NCI-H524 treated with DMSO at 0.1 percent for 48 hours (cell line): ENCODE measurements around the gene RLF.

Experiments
- DNase-seq: peaks from one replicate; lab custom pipeline; 2025; lab: John Stamatoyannopoulos, UW

RLF gene, protein sequence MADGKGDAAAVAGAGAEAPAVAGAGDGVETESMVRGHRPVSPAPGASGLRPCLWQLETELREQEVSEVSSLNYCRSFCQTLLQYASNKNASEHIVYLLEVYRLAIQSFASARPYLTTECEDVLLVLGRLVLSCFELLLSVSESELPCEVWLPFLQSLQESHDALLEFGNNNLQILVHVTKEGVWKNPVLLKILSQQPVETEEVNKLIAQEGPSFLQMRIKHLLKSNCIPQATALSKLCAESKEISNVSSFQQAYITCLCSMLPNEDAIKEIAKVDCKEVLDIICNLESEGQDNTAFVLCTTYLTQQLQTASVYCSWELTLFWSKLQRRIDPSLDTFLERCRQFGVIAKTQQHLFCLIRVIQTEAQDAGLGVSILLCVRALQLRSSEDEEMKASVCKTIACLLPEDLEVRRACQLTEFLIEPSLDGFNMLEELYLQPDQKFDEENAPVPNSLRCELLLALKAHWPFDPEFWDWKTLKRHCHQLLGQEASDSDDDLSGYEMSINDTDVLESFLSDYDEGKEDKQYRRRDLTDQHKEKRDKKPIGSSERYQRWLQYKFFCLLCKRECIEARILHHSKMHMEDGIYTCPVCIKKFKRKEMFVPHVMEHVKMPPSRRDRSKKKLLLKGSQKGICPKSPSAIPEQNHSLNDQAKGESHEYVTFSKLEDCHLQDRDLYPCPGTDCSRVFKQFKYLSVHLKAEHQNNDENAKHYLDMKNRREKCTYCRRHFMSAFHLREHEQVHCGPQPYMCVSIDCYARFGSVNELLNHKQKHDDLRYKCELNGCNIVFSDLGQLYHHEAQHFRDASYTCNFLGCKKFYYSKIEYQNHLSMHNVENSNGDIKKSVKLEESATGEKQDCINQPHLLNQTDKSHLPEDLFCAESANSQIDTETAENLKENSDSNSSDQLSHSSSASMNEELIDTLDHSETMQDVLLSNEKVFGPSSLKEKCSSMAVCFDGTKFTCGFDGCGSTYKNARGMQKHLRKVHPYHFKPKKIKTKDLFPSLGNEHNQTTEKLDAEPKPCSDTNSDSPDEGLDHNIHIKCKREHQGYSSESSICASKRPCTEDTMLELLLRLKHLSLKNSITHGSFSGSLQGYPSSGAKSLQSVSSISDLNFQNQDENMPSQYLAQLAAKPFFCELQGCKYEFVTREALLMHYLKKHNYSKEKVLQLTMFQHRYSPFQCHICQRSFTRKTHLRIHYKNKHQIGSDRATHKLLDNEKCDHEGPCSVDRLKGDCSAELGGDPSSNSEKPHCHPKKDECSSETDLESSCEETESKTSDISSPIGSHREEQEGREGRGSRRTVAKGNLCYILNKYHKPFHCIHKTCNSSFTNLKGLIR (N-terminal part only)

DNA sequence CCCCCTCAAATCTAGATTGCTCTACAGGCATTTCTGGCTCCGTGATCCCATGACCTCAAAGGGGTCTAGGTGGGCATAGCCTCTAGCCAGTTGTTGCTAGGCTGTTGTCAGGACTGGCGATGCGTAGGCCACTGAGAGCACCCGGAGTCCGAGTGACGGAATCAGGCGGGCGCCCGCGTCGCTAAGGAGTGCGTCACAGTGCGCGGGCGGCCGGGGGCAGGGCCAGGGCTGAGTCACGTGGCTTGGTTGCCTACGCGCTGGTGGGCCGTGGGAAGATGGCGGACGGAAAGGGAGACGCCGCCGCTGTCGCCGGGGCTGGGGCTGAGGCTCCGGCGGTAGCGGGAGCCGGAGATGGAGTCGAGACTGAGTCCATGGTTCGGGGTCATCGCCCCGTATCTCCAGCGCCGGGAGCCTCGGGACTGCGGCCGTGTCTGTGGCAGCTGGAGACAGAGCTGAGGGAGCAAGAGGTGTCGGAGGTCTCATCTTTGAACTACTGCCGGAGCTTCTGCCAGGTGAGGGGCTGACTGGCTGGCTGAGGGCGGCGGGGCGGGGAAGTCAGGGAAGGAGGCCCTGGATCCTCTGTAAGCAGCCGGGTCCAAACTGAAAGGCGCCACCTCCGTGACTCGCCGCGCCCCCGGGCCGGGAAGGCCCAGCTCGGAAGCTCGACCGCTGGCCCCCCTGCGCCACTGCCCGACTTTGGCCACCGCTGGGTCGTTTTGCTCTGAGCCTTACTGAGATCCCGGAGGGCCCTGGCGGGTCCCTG lies at the start of gene RLF:
TSS of gene RLF (plus strand) at position 263 of the 763 bp plus-strand sequence. CDS start at position 276, 13 bp downstream.
- peak; percentile 76 for DNase-seq

DNA sequence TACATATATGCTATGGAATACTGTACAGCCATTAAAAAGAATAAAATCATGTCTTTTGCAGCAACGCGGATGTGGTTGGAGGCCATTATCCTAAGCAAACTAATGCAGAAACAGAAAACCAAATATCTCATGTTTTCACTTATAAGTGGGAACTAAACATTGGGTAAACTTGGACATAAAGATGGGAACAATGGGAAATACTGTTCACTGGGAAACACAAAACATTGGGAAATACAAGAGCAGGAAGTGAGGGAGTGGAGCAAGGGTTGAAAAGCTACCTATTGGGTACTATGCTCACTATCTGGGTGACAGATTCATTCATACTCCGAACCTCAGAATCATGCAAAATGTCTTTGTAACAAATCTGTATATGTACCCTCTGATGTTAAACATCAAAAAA lies 46.8 kb upstream of the RLF start:
- DNase-seq = no peak

DNA sequence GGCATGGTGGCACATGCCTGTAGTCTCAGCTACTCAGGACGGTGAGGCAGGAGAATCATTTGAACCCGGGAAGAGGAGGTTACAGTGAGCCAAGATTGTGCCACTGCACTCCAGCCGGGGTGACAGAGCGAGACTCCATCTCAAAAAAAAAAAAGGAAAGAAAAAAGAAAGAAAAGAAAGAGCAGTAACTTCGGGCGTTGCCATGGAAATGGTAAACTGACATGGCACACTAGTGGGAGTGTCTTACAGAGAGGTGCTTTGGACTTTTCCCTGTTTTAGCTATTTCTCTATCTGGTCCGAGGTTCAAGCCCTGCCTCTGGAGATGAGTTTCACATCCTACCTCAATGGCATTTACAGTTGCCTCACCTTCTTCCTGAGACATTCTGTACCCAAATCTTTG lies 41.1 kb upstream of the RLF start:
- no peak for DNase-seq

DNA sequence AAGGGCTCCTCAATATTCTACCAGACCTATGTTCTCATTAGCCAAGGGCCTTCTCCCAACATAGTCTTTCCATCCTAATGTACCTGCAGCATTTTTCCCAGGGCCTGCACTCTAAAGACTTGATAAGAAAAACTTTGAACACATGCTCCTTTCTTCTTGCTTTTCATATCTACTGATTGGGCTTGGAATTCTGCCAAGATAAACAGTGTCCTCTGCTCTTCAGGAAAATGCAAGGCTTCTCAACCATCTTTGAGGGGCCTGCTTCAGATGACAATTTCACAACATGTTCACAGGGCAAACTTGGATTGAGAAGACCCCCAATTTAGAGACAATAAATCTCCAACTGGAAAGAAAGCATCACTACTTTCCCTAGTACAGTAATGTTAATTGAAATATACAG lies 38.3 kb upstream of the RLF start:
- no peak for DNase-seq

DNA sequence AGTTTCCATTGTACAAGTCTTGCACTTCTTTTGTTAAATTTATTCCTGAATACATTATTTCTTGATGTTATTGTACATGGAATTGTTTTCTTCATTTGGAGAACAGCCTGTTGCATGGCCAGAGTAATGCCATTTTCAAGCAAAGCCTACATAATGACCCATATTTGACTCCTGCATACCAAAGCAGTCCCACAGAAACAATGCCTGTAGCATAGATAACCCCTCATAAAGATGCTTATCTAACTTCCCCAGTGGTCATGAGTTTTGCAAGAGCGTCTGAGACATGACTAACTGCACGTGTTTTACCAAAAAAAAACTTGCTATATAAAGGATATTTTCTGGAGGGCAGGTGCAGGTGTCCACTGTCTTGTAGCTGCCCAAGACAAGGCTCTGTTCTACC lies 30.3 kb upstream of the RLF start:
- no peak for DNase-seq

DNA sequence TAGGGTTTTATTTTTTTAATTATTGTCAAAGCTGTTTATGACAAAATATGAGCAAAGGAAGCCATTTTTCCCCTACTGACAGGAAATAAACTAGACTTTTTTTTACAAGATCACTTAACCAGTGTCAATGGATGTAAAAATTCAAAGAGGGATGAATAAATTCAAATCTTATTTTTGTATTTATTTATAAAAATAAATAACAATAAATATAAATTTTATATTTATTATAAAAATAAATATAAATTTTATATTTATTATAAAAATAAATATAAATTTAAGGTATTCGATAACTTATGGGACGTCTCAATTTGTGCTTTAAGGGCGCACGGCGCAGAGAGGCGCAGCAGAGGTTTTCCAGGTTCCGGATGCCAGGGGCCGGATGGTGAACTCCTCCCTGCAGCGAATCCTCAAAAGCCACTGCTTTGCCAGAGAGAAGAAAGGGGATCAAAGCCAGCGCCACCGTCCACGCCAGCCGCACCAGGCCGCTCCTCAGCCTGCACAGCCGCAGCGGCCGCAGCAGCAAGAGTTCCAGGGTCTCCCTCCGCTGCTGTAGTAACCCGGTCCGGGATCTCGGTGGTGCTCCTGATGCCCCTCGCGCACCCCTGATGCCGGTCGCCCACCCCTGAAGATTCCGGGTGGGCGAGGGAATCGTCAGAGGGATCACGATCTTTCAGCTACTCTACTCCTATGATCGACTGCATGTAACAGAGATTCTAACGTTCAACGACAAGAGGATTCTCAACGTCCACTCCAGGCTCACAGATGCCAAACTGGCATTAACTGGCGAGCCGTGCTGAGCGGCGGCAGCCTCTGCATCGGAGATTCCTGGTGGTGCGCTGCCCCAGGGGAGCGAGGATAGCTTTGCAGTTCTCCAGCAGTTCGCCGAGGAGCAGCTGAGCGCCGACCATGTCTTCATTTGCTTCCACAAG lies 28.5 kb upstream of the RLF start:
- no peak for DNase-seq

DNA sequence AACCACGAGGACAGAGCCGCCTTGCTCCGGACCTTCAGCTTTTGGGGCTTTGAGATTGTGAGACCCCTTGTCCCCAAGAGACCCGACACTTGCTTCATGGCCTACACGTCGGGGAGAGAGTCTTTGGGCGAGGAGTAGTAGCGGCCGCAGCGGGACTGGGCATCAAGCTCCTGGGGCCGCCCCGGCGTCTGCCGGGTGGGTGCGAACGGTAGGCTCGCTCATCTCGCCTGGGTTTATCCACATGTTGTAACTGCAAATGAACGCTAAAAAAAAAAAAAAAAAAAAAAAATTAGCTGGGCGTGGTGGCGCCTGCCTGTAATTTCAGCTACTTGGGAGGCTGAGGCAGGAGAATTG lies 27.9 kb upstream of the RLF start:
- no peak for DNase-seq

DNA sequence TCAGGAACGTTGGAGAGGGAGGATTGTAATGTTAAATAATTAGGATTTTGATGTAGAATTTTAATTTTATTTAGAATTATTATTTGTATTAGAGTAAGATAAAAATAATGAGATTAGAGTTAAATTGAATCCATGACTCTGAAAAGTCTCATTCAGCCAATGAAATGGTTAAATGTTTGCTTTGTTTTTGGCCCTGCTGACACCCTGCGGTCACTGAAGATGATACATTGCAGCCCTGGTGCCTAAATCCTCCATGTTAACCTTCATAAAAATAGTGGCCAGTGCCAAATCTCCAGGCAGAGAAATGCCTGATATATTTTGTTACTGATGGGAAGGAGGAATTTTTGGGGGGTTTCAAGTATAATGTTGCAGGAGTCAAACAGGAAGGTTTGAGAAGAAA lies 27.3 kb upstream of the RLF start:
- DNase-seq = no peak

DNA sequence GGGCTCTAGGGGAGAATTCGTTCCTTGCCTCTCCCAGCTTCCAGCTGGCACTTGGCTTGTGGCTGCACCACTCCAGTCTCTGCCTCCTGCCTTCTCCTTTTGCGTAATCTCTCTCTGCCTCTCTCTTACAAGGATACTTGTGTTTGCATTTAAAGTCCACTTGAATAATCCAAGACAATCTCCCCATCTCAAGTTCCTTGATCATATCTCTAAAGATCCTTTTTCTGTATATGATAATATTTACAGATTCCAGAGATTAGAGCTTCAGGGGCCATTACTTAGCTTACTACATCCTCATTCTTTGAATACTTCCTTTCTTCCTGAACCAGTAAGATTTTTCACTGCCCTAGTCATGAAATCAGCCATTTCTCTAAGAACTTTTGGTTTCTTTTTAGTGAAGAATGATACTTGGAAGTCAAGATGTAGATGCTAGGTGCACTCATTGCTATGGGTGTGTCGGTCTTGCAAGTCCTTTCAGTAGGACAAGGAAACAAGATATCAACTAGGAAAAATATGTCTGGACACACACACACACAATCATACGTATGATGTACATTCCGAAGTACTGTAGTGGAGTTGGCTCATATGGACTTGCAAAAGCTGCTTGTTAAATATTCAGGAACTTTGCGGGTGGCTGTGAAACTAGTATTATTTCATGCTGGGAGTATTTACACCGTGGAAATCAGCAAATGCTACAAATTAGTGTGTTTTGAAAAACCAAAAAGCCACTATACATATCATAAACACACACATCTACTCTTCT lies 20.8 kb upstream of the RLF start:
- DNase-seq = no peak

DNA sequence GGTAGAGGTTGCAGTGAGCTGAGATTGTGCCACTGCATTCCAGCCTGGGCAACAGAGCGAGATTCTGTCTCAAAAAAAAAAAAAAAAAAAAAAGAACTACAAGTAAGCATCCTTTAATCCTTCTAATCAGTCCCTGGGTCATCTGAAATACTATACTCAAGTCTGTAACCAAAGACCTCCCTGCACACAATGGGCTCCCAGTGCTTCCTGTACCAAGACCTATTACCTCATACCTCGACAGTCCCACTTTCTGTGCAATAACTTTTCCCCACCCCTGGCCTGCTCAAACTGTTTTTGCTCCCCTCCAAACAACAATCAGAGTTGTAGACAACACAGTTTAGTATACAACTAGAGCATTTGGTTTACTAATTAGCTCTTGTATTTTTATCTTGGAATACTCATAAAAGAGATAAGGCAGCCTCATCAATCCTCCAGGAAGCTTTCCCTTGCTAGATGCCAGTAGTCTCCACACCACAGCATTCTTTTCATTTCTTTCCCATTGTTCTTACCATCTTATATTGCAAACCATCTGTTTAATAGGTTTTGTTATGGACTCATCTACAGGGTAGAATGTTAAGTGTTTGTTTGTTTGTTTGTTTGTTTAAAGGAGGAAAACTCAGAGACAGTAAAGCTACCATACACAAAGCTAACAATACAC lies 19.2 kb upstream of the RLF start:
- no peak for DNase-seq

DNA sequence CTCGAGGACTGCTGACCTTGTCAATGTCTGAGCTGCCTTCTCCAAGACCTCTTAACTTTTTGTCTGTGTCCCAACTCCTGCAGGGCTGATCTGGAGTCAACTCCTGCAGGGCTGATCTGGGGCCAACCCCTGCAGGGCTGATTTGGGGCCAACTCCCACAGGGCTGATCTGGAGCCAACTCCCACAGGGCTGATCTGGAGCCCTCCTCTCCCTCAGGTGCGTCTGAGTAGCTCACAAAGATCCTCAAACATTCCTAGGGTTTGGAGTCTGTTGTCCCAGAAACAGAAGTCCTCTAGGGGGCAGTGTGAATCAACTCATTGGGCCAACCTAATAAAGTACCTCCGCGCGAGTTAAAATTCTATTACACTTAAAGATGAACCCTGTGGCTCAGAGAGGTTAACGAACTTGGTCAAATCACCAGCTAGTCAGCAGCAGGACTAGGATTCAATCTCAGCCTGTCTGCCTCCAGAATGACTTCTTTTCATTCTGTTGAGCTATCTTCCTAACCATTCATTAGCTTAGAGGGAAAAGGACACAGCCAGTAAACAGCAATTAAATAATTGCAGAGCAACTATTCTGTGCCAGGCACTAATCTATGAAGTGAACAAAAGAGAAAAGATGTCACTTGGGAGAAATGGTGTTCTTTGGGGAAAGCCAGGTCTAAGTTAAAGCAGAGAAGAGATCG lies 17.2 kb upstream of the RLF start:
- peak; percentile 9 for DNase-seq

DNA sequence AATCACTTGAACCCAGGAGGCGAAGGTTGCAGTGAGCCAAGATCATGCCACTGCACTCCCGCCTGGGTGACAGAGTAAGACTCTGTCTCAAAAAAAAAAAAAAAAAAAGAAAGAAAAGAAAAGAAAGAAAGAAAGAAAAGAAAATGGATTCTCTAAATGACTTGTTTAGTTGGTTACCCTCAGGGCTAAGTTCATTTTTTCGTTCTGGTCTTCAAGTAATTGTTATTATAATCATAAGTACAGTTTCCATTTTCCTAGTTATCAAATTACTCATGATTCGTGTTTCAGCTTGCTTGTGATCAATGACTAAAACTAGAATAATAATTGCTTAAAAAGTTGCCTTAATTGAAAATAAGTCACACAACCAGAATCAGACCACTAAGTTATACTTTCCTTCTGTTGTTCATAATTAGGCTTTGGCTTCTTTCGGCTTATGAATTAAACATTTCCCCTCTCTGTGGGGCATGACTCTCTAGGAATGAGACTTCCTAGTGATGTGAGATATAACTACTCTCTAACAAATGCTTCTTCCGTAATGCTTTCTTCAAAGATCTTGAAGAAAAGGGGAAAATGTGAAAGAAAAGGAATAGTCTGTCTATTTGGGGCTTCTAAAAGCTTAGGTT lies 9.6 kb upstream of the RLF start:
- no peak for DNase-seq

DNA sequence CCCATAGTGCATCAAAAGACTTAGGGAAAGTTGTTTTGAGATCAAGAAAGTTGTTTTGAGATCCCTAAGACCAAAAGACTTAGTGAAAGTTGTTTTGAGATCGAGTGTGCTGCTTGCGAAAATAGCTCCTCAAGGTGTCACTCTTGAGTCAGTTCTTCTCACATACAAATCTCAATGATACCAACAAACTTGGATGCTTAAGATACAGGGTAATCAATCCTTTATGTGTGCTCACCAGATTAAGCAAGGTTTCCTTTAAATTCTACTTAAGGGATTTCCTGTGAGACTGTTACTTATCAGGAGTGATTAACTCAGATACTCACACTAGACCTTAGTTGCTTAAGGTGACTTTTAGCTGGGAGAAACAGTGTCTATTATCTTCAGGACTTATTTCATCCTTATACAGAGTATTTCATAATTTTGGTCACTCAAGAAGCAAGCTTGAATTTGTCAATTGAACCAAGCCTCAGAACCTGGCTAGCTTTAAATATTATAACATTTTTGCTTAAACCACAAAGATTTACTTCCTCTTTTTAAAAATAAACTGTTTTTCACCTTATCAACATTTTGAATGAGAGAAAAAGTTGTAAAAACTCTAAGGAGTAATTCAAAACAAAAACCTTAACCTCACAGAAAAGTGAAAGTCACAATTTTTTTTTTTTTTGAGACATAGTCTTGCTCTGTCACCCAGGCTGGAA lies 8.0 kb upstream of the RLF start:
- no peak for DNase-seq

DNA sequence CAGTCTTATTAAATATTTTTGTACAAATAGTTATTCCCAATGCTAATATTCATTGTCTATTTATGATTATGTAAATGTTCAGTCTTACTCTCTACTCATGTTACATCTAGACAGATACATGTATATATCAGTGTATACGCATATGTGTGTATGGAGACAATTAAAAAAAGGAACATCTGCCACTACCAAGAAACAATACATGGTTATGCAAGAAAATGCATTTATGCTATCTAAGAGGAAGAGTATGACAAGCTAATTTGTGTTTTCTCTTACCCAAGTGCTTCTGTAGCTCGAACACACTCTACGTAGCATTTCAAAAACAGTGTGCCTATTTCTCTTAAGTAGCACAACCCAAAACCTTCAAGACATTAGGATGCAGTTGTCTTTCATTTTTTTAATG lies 6.1 kb upstream of the RLF start:
- no peak for DNase-seq

DNA sequence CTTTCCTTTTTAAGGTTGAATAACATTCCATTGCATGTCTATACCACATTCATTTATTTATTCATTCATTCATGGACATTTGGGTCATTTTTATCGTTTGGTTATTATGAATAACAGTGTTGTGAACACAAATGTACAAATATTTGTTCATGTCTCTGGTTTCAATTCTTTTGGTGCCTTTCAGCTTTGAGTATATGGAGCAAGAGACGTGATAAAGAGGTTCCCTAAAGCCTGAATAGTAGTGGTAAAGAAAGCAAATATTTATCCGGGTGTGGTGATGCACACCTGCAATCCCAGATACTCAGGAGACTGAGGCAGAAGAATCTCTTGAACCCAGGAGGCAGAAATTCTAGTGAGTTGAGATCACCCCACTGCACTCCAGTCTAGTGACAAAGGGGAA lies 5.3 kb upstream of the RLF start:
- DNase-seq = no peak

DNA sequence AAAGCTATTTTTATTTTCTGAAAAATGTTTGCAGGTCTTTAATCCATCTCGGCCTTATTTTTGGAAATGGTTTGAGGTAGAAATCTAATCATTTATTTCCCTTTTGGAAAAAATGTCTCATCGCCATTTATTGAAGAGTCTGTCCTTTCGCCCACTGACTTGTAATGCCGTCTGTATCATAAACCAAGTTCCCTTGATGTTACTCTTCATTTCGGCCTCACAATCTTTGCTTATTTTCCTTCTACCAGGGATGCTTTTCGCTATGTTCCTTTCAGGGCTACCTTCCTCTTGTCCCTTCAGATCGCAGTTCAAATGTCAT lies 422 bp upstream of the RLF start:
- DNase-seq = no peak

DNA sequence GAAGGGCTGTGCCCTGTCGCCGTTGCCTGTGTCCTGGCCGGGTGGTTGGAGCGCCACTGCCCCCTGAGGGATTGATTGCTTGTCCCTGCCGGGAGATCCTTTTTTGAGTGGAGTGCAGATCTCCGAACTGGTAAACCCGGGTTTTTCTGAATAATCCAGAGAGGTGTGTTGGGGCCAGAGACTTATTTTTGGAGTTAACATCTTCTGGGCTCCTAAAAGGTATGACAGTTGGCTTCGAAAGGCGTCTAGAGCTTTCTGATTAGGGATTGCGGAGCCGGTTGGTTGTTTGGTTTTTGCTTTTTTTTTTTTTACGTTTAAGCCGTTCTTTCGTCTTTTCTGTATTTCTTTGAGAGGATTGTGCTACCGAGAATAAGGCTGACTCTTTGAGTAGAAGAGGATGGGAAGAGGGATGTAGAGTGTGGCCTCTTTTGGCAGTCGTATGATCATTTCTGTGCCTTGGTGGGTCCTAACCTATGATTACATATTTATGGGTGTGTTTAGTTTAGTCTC lies 756 bp downstream of the RLF start:
- DNase-seq = no peak
